Transverse colon (tissue), 4 donors: Measurements from ENCODE around the gene EPN2. TPM values are rescaled to one million over a fixed set of nuclear protein-coding genes. Genes with fewer than 3 reads are reported as not detected.

Source experiments
- DNase-seq: peaks from one replicate; pipeline ENCODE4 v3.0.0-alpha.2; 2019
- H3K27ac ChIP-seq, 4 donors: fragments of 200-600 bp; sonication (generic); 2 replicates each; pipeline ENCODE4 v1.5.1; 2016 to 2018; ENCODE audit warnings: inconsistent platforms in 4 of 4
- H3K27me3 ChIP-seq: fragments of 200-600 bp; sonication (generic); 2 replicates; pipeline ENCODE4 v1.5.1; 2017; ENCODE audit warnings: inconsistent platforms
- H3K36me3 ChIP-seq, 4 donors: fragments of 200-600 bp; sonication (generic); 2 replicates each; pipeline ENCODE4 v1.5.1; 2017 to 2019; ENCODE audit warnings: inconsistent platforms in 4 of 4
- H3K4me1 ChIP-seq, 4 donors: fragments of 200-600 bp; sonication (generic); 2 replicates each; pipeline ENCODE4 v1.5.1; 2017 to 2020; ENCODE audit warnings: inconsistent platforms in 4 of 4
- H3K4me3 ChIP-seq, 4 donors: fragments of 200-600 bp; sonication (generic); 1 replicate in 1 of 4; 2 replicates in 3 of 4; pipeline versions ENCODE4 v1.5.1 to v1.6.1; 2017 to 2019; ENCODE audit warnings: inconsistent platforms in 4 of 4
- H3K9me3 ChIP-seq, 2 donors: fragments of 200-600 bp; sonication (generic); 2 replicates each; pipeline ENCODE4 v1.5.1; 2017 to 2019; ENCODE audit warnings: inconsistent platforms in 2 of 2
- CTCF ChIP-seq, 5 experiments: fragments of 200-600 bp in 3 of 5; fragments of 450-650 bp in 2 of 5; sonication (generic) in 3 of 5; IDR thresholded peaks; 1 replicate in 2 of 5; 2 replicates in 3 of 5; pipeline ENCODE4 v1.5.1; 2016 to 2017; ENCODE audit warnings: antibody characterized with exemption in 5 of 5, inconsistent platforms in 3 of 5, mild to moderate bottlenecking in 2 of 5, moderate library complexity in 1 of 5
- EP300 ChIP-seq: sonication (generic); formaldehyde crosslinking; IDR thresholded peaks from one replicate; pipeline ENCODE4 v1.6.1; 2017; ENCODE audit warnings: antibody characterized with exemption, low read depth
- POLR2A ChIP-seq: fragments of 450-650 bp; IDR thresholded peaks from one replicate; pipeline ENCODE4 v1.6.1; 2016; ENCODE audit warnings: antibody characterized with exemption, mild to moderate bottlenecking, moderate library complexity
- POLR2AphosphoS5 ChIP-seq, 3 donors: sonication (generic); formaldehyde crosslinking; IDR thresholded peaks; one replicate each; pipeline ENCODE4 v1.6.1; 2016; ENCODE audit warnings: antibody characterized with exemption in 3 of 3
- WGBS, 2 donors: methylation state at CpG; one replicate each; pipeline ENCODE4 v1.1.5; 2018; ENCODE audit warnings: low coverage in 1 of 2; 5-methylcytosine and 5-hydroxymethylcytosine counted together
- in situ Hi-C, 4 donors: fragments of 200-750 bp; cut with MboI; loops; one replicate each; pipeline versions ENCODE4 v1.15.0 to v1.15.1; 2017; ENCODE audit warnings: low sequenced_read_pairs in 3 of 4, low pct_ligation_motif_present in 1 of 4, low pct_unique_long_range_greater_than_20kb in 1 of 4
- intact Hi-C: fragments of 100-400 bp; cut with DNase I; formaldehyde crosslinking; loops from one replicate; pipeline ENCODE4 v1.15.1; 2023; ENCODE audit warnings: low total_unique reads
- total RNA-seq, 4 donors: library from RNA; depleted of rRNA; stranded (reverse); fragments of >200 nt; gene quantifications; one replicate each; pipeline ENCODE4 v1.1.0, GENCODE V29; 2016

EPN2 gene
- total RNA-seq, 4 donors from 2014 or later, result 30.4 to 98.7 (median 65.5) TPM

- Histone ChIP-seq H3K9me3 (no peaks in the 10 kb centered on the region), H3K27ac (no peak overlapping the region), H3K4me3 (no peak overlapping the region), H3K27me3 (no peaks in the 10 kb centered on the region), H3K36me3 (no peaks in the 10 kb centered on the region), H3K4me1 (peaks cover 0 to 6% (median 0%) of the 10 kb centered on the region in 4 donors)
- in situ Hi-C loops (no loop called here), intact Hi-C loops (no loop called here)
- TF ChIP-seq CTCF (IDR thresholded peaks at IDR 0.05) (no peak), POLR2AphosphoS5 (IDR thresholded peaks at IDR 0.05) (no peak), EP300 (no peak), POLR2A (no peak)
- 100% methylated on average over 1 of the region's 1 CpG; no CpG with 5 or more reads in 1 of the 2 donors for WGBS, 2 donors
- DNase-seq, result no peak
These were observed 95.9 kb downstream of the EPN2 start for GRCh38 chr17:19333132-19333440.

DNA sequence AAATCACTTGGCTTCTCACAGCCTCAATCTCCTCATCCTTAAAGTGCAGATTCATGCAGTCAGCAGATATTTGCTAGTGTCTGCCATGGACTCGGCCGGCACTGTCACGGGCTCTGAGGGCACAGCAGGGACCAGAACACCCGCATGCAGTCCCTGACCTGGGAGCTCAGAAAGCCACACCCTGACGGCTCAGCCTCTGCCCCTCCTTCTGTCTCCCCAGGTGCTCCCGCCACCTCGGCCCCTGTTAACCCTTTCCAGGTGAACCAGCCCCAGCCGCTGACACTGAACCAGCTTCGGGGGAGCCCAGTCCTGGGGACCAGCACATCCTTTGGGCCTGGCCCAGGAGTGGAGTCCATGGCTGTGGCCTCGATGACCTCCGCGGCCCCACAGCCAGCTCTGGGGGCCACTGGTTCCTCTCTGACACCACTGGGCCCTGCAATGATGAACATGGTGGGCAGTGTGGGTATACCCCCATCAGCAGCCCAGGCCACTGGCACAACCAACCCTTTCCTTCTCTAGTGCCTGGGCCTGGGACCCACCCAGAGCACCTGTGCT is 96.6 kb downstream of the EPN2 start:
- H3K36me3 ChIP-seq, result no peaks in the 10 kb centered on the region
- TF ChIP-seq EP300 (no peak), CTCF (IDR thresholded peaks at IDR 0.05) (no peak), POLR2A (no peak), POLR2AphosphoS5 (IDR thresholded peaks at IDR 0.05) (no peak)
- DNase-seq, result no peak
- in situ Hi-C loops (no loop called here), intact Hi-C loops (no loop called here)
- H3K27ac ChIP-seq, result no peak overlapping the region
- H3K4me3 ChIP-seq, result no peak overlapping the region
- no peaks in the 10 kb centered on the region for H3K9me3 ChIP-seq
- no peaks in the 10 kb centered on the region for H3K27me3 ChIP-seq
- peaks cover 0 to 6% (median 0%) of the 10 kb centered on the region in 4 donors for H3K4me1 ChIP-seq
- WGBS, 2 donors, result 85% methylated on average over 12 of the region's 12 CpGs; no CpG with 5 or more reads in 1 of the 2 donors

GRCh38 chr17:19334331-19334730 is 97.2 kb downstream of the EPN2 start:
- no peak for DNase-seq
- TF ChIP-seq POLR2A (no peak), EP300 (no peak), CTCF (IDR thresholded peaks at IDR 0.05) (no peak), POLR2AphosphoS5 (IDR thresholded peaks at IDR 0.05) (no peak)
- H3K27me3 ChIP-seq, result no peaks in the 10 kb centered on the region
- intact Hi-C loops (no loop called here), in situ Hi-C loops (no loop called here)
- no peaks in the 10 kb centered on the region for H3K36me3 ChIP-seq
- no peak overlapping the region for H3K4me3 ChIP-seq
- WGBS, 2 donors, result 90% methylated on average over 4 of the region's 6 CpGs; no CpG with 5 or more reads in 1 of the 2 donors
- no peak overlapping the region for H3K27ac ChIP-seq
- H3K4me1 ChIP-seq, result peaks cover 0 to 6% (median 0%) of the 10 kb centered on the region in 4 donors
- H3K9me3 ChIP-seq, result no peaks in the 10 kb centered on the region

DNA sequence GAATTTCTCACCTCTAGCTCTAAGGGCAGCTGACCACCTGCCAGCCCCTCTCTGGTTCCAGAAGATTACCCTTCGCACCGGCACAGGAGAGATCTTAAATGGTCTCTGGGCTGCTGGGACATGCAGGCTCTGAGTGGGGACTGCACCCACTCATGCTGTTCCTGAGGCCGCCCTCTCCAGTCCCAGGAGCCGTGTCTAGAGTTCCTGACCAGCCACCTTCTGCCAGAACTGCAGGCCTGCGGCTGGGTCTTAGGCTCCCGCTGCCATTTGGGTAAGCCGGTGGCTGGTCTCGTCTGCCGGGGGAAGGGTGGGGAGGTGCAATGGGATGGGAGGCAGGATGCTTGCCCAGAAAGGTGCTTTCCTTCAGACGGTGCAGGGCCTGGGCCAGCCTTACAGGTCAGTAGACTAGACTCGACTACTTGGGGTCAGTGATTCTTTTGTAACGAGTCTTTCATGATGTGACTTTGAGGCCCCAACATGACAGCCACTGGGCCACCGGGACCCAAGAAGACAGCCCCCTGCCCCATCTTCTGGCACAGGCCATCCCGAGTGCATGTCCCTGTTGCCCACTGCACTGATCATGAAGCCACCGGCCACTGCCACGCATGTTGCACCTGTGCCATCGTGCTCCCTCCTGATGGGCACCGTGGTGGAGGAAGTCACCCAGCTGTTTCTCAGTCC is 98.9 kb downstream of the EPN2 start:
- intact Hi-C loops, result no loop called here
- Histone ChIP-seq H3K9me3 (no peaks in the 10 kb centered on the region), H3K27me3 (no peaks in the 10 kb centered on the region), H3K27ac (no peak overlapping the region), H3K36me3 (no peaks in the 10 kb centered on the region), H3K4me3 (no peak overlapping the region), H3K4me1 (peaks cover 0 to 6% (median 0%) of the 10 kb centered on the region in 4 donors)
- WGBS, 2 donors, result 92% methylated on average over 17 of the region's 18 CpGs; no CpG with 5 or more reads in 1 of the 2 donors
- TF ChIP-seq EP300, result no peak
- no peak for TF ChIP-seq POLR2AphosphoS5 (IDR thresholded peaks at IDR 0.05)
- no peak for TF ChIP-seq POLR2A
- TF ChIP-seq CTCF (IDR thresholded peaks at IDR 0.05), result no peak
- DNase-seq, result no peak
- in situ Hi-C loops, result no loop called here
